ENCODE data around the gene SIGLEC11.

DNA sequence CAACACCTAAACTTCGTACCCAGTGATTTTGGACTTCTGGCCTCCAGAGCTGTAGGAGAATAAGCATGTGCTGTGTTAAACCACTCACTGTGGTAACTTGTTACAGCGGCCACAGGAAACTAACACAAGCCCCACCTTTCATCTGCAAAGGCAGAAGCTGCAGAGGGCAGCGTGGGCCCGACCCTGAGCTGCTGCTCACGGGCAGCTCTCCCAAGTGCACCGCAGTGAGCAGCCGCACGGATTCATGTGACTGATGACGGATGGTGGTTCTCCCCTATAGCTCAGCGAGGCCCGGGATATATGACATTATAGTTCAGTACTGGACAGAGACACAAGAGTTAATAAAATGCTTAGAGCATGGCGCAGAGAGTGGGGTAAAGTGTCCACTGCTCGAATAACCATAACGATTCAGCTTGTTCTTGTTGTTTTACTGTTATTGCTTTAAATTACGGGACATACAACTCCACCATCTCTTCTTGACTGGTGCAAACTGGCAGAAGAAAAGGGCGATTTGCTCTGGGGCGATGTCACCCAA, 42.3 kb upstream of the SIGLEC11 start:
- TF ChIP-seq POLR2A (IDR thresholded peaks at IDR 0.05; ENCODE audit: low read depth, low read length) (no peak), TAF1 (IDR thresholded peaks at IDR 0.05; ENCODE audit: low read depth, low read length) (no peak), POLR2AphosphoS5 (IDR thresholded peaks at IDR 0.05; ENCODE audit: low read depth, low read length) (no peak)

Measured in GM12891 (cell line).